Astrocyte (in vitro differentiated cells and primary cell): Measurements from ENCODE around the gene PPFIA3. TPM values are rescaled to one million over a fixed set of nuclear protein-coding genes. Genes with fewer than 3 reads are reported as not detected.

Source experiments
- DNase-seq: peaks from one replicate; pipeline ENCODE4 v3.0.0-alpha.2; 2010; ENCODE audit warnings: low read depth
- FAIRE-seq: peaks from 2 replicates; lab custom pipeline; 2011; peaks lifted over from hg19 to GRCh38; lab: Jason Lieb, UNC
- H2AFZ ChIP-seq: 2 replicates; pipeline ENCODE4 v1.6.0; 2012; ENCODE audit warnings: low read depth, low read length, inconsistent platforms
- H3K27ac ChIP-seq: 2 replicates; pipeline ENCODE4 v1.5.1; 2011; ENCODE audit warnings: low read depth, low read length, inconsistent platforms
- H3K27me3 ChIP-seq: 2 replicates; pipeline ENCODE4 v1.6.0; 2011; ENCODE audit warnings: low read length, inconsistent platforms; ENCODE audit not compliant: insufficient read depth
- H3K36me3 ChIP-seq: 2 replicates; pipeline ENCODE4 v1.5.1; 2011; ENCODE audit warnings: low read length, inconsistent platforms; ENCODE audit not compliant: insufficient read depth
- H3K4me1 ChIP-seq: 2 replicates; pipeline ENCODE4 v1.5.1; 2011; ENCODE audit warnings: low read length, inconsistent platforms; ENCODE audit not compliant: insufficient read depth
- H3K4me2 ChIP-seq: 2 replicates; pipeline ENCODE4 v1.6.0; 2012; ENCODE audit warnings: low read length, inconsistent platforms
- H3K4me3 ChIP-seq: 2 replicates; pipeline ENCODE4 v1.5.1; 2011; ENCODE audit warnings: low read depth, mild to moderate bottlenecking, low read length, inconsistent platforms; ENCODE audit not compliant: insufficient read depth
- H3K79me2 ChIP-seq: 2 replicates; pipeline ENCODE4 v1.6.0; 2012; ENCODE audit warnings: mild to moderate bottlenecking, low read length, inconsistent platforms; ENCODE audit not compliant: insufficient read depth
- H3K9ac ChIP-seq: 2 replicates; pipeline ENCODE4 v1.6.0; 2012; ENCODE audit warnings: mild to moderate bottlenecking, low read length, inconsistent platforms
- H3K9me3 ChIP-seq: 2 replicates; pipeline ENCODE4 v1.5.1; 2012; ENCODE audit warnings: low read depth, mild to moderate bottlenecking, low read length, inconsistent platforms; ENCODE audit not compliant: insufficient read depth
- H4K20me1 ChIP-seq: 2 replicates; pipeline ENCODE4 v1.6.0; 2012; ENCODE audit warnings: low read length, inconsistent platforms; ENCODE audit not compliant: insufficient read depth
- H3K27ac Mint-ChIP-seq: one replicate; pipeline ENCODE4 v1.8.0; 2021; ENCODE audit warnings: mild to moderate bottlenecking, mixed read lengths; ENCODE audit not compliant: unreplicated experiment
- H3K27me3 Mint-ChIP-seq: one replicate; pipeline ENCODE4 v1.8.0; 2021; ENCODE audit warnings: low read depth, mixed read lengths; ENCODE audit not compliant: unreplicated experiment
- H3K36me3 Mint-ChIP-seq: one replicate; pipeline ENCODE4 v1.8.0; 2021; ENCODE audit warnings: low read depth, mixed read lengths; ENCODE audit not compliant: unreplicated experiment
- H3K4me1 Mint-ChIP-seq: one replicate; pipeline ENCODE4 v1.8.0; 2021; ENCODE audit warnings: low read depth, mixed read lengths; ENCODE audit not compliant: unreplicated experiment
- H3K4me3 Mint-ChIP-seq: one replicate; pipeline ENCODE4 v1.8.0; 2021; ENCODE audit warnings: mild to moderate bottlenecking, moderate library complexity, mixed read lengths; ENCODE audit not compliant: unreplicated experiment
- H3K9me3 Mint-ChIP-seq: one replicate; pipeline ENCODE4 v1.8.0; 2021; ENCODE audit warnings: mild to moderate bottlenecking, mixed read lengths; ENCODE audit not compliant: unreplicated experiment
- CTCF ChIP-seq: IDR thresholded peaks from 2 replicates; pipeline ENCODE4 v1.5.1; 2011; ENCODE audit warnings: low read depth, mild to moderate bottlenecking, inconsistent platforms, low read length, moderate library complexity; ENCODE audit not compliant: insufficient read depth
- EZH2 ChIP-seq: IDR thresholded peaks from 2 replicates; pipeline ENCODE4 v1.6.1; 2012; ENCODE audit warnings: mild to moderate bottlenecking, low read length, inconsistent platforms; ENCODE audit not compliant: insufficient read depth
- total RNA-seq: library from RNA; stranded (reverse); gene quantifications from 2 replicates; pipeline ENCODE4 v1.2.1, GENCODE V29; 2021

PPFIA3 gene
- total RNA-seq, 1 donor from 2014 or later = 9.2 TPM

DNA sequence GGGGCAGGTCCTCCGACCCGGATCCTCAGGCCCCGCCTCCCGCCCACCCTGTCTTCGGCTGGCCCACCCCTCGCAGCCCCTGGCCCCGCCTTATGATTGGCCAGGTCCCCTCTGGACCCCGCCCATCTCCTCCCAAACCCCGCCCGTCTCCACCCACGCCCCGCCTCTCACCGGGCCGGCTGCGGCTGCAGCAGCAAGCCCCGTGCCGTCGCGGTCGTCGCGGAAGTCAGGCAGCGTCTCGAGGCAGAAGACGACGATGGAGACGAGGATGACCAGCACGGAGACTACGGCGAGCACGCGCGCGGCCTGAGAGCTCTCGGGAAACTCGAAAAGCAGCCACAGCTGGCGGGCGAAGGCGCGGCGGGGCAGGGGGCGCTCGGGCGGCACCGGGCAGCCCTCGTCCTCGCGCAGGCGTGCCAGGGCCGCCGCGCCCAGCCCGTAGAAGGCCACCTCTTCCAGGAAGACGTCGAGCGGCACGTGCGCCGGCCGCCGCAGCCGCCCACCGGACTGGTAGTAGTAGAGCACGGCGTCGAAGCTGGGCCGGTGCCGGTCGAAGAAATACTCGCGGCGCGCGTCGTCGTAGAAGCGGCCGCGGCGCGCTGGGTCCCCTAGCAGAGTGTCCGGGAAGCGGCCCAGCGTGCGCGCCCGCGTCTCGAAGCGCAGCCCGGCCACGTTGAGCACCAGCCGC, 47.3 kb upstream of the PPFIA3 start:
- Histone ChIP-seq H3K36me3 (no peaks in the 10 kb centered on the region), H3K9me3 (peaks cover 8% of the 10 kb centered on the region), H3K4me2 (peak overlapping the region; percentile 50), H3K9ac (no peak overlapping the region), H2AFZ (peak overlapping the region; percentile 52), H4K20me1 (peaks cover 5% of the 10 kb centered on the region), H3K4me1 (peaks cover 9% of the 10 kb centered on the region), H3K79me2 (no peaks in the 10 kb centered on the region), H3K27me3 (peaks cover 2% of the 10 kb centered on the region), H3K27ac (no peak overlapping the region), H3K4me3 (no peak overlapping the region)
- peak; percentile 71 for TF ChIP-seq EZH2
- TF ChIP-seq CTCF = no peak
- Mint-ChIP-seq H3K9me3 (peaks cover 26% of the 10 kb centered on the region), H3K27ac (no peak overlapping the region), H3K4me1 (peaks cover 1% of the 10 kb centered on the region), H3K27me3 (peaks cover 17% of the 10 kb centered on the region), H3K4me3 (no peak overlapping the region), H3K36me3 (peaks cover 27% of the 10 kb centered on the region)
- FAIRE-seq = no peak
- DNase-seq = no peak

DNA sequence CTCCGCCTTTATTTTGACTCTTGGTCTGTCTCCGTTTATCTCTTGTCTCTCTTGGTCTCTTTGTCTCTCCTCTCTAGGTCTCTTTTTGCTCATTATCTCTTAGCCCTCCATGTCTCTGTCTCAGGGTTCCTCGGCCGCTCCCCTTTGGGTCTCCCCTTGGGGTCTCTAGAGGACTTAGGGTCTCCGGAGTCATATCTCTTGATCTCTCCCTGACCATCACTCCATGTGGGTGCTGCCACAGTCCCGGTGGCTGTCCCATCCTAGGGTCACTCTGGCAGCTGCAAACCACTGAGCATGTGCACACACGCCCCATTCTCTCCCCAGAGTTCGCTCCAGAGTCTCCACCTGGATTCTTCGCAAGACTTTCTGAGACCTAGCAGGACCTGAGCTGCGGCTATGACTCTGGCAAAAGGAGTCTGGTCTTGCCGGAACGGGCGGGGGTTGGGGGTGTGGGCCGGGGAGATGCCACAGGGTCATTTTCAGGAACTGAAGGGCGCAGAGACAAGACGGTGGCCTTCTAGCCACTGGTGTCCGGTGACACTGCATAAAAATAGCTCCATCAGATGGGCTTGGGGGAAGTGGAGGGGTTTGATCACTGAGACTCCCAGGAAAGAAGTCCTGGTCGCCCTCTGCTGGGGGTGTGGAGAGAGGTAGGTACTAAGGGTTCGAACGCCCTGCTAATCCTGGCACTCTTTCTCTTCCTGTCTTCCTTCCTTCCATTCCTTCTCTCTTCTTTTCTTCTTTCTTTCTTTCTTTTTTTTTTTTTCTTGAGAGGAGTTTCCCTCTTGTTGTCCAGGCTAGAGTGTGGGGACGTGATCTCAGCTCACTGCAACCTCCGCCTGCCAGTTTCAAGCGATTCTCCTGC, 45.6 kb upstream of the PPFIA3 start:
- Mint-ChIP-seq H3K27me3 (peaks cover 15% of the 10 kb centered on the region), H3K27ac (no peak overlapping the region), H3K4me1 (no peaks in the 10 kb centered on the region), H3K4me3 (no peak overlapping the region), H3K9me3 (peaks cover 24% of the 10 kb centered on the region), H3K36me3 (peaks cover 25% of the 10 kb centered on the region)
- Histone ChIP-seq H3K4me3 (no peak overlapping the region), H3K27me3 (peaks cover 2% of the 10 kb centered on the region), H3K4me2 (no peak overlapping the region), H3K36me3 (no peaks in the 10 kb centered on the region), H3K4me1 (peaks cover 8% of the 10 kb centered on the region), H4K20me1 (no peaks in the 10 kb centered on the region), H3K27ac (no peak overlapping the region), H3K9me3 (peaks cover 8% of the 10 kb centered on the region), H3K79me2 (no peaks in the 10 kb centered on the region), H2AFZ (no peak overlapping the region), H3K9ac (no peak overlapping the region)
- FAIRE-seq = no peak
- TF ChIP-seq CTCF = peak; percentile 22
- TF ChIP-seq EZH2 = no peak
- no peak for DNase-seq
